DOHH2 (cell line): ENCODE measurements around the gene USP28.

Experiments used
- H3F3A ChIP-seq: fragments of 200-600 bp; sonication (generic), shearing (Covaris generic); 2 replicates; pipeline ENCODE4 v1.6.0; 2016; ENCODE audit warnings: antibody characterized with exemption, mild to moderate bottlenecking; ENCODE audit not compliant: control insufficient read depth, insufficient read depth
- H3K27ac ChIP-seq: fragments of 200-600 bp; sonication (generic); 2 replicates; pipeline ENCODE4 v1.5.1; 2014; ENCODE audit warnings: low read depth, mild to moderate bottlenecking, low read length, moderate library complexity
- H3K27me3 ChIP-seq: fragments of 200-600 bp; sonication (generic); 2 replicates; pipeline ENCODE4 v1.6.1; 2014; ENCODE audit warnings: mild to moderate bottlenecking, low read length, mixed read lengths; ENCODE audit not compliant: control insufficient read depth
- H3K36me3 ChIP-seq: fragments of 200-600 bp; sonication (generic); 2 replicates; pipeline ENCODE4 v1.6.1; 2014; ENCODE audit warnings: mild to moderate bottlenecking, low read length, moderate library complexity, mixed read lengths; ENCODE audit not compliant: control insufficient read depth
- H3K4me1 ChIP-seq: fragments of 200-600 bp; sonication (generic); 2 replicates; pipeline ENCODE4 v1.6.1; 2014; ENCODE audit warnings: mild to moderate bottlenecking, low read length, mixed read lengths; ENCODE audit not compliant: control insufficient read depth
- H3K4me2 ChIP-seq: fragments of 200-600 bp; sonication (generic); 2 replicates; pipeline ENCODE4 v1.6.0; 2014; ENCODE audit warnings: mild to moderate bottlenecking, low read length, moderate library complexity
- H3K4me3 ChIP-seq: fragments of 200-600 bp; sonication (generic); 2 replicates; pipeline ENCODE4 v1.5.1; 2014; ENCODE audit warnings: mild to moderate bottlenecking, low read length, mixed read lengths
- H3K79me2 ChIP-seq: fragments of 200-600 bp; sonication (generic); 2 replicates; pipeline ENCODE4 v1.6.1; 2014; ENCODE audit warnings: mild to moderate bottlenecking, low read length, mixed read lengths; ENCODE audit not compliant: control insufficient read depth
- H3K9me2 ChIP-seq: fragments of 200-600 bp; sonication (generic); replicated peaks from 2 replicates; pipeline ENCODE4 v1.6.1; 2014; ENCODE audit warnings: mild to moderate bottlenecking, low read length, mixed read lengths; ENCODE audit not compliant: control insufficient read depth
- H3K9me3 ChIP-seq: fragments of 200-600 bp; sonication (generic); 2 replicates; pipeline ENCODE4 v1.6.1; 2014; ENCODE audit warnings: antibody characterized with exemption, low read length, mixed read lengths; ENCODE audit not compliant: control insufficient read depth, insufficient read depth
- H4K20me1 ChIP-seq: fragments of 200-600 bp; sonication (generic); 2 replicates; pipeline ENCODE4 v1.6.0; 2014; ENCODE audit warnings: low read depth, mild to moderate bottlenecking, antibody characterized with exemption, low read length, moderate library complexity; ENCODE audit not compliant: control insufficient read depth, insufficient read depth
- EZH2phosphoT487 ChIP-seq: fragments of 200-600 bp; sonication (generic); IDR thresholded peaks from 2 replicates; pipeline ENCODE4 v1.6.1; 2017; ENCODE audit warnings: borderline replicate concordance, mild to moderate bottlenecking, antibody characterized with exemption, low read length, moderate library complexity, mixed read lengths
- TF ChIP-seq, protein P1 (sequence below): fragments of 200-600 bp; sonication (generic); IDR thresholded peaks from one replicate; pipeline ENCODE4 v1.5.1; 2014; ENCODE audit warnings: antibody characterized with exemption, mild to moderate bottlenecking, low read depth, low read length; ENCODE audit not compliant: poor library complexity, severe bottlenecking

Gene USP28

DNA sequence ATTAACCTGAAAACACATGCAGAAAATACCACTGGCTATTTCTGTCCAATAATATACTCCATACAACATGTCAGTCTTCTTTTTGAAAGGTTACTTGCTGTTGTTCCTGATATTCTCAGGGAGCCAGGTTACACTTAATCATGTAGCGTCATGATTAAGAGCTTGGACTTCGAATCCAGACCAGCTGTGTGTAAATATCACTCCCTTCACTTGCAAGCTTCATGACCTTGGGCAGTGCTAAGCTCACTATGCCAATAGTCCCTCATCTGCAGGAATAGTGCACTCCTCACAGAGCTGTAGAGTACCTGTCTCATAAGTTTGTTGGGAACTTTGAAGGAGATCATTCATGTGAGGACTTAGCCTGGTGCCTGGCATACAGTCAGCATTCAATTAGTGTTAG lies 31.1 kb upstream of the USP28 start:
- no peak overlapping the region for H3K4me2 ChIP-seq
- H3F3A ChIP-seq, result no peaks in the 10 kb centered on the region
- H3K36me3 ChIP-seq, result no peaks in the 10 kb centered on the region
- no peaks in the 10 kb centered on the region for H3K79me2 ChIP-seq
- H4K20me1 ChIP-seq, result no peaks in the 10 kb centered on the region
- H3K4me3 ChIP-seq, result no peak overlapping the region
- H3K4me1 ChIP-seq, result peaks cover 26% of the 10 kb centered on the region
- peaks cover 42% of the 10 kb centered on the region for H3K27me3 ChIP-seq
- no peak overlapping the region for H3K27ac ChIP-seq
- no peaks in the 10 kb centered on the region for H3K9me3 ChIP-seq
- TF ChIP-seq EZH2phosphoT487, result no peak
- TF ChIP-seq, protein P1, sequence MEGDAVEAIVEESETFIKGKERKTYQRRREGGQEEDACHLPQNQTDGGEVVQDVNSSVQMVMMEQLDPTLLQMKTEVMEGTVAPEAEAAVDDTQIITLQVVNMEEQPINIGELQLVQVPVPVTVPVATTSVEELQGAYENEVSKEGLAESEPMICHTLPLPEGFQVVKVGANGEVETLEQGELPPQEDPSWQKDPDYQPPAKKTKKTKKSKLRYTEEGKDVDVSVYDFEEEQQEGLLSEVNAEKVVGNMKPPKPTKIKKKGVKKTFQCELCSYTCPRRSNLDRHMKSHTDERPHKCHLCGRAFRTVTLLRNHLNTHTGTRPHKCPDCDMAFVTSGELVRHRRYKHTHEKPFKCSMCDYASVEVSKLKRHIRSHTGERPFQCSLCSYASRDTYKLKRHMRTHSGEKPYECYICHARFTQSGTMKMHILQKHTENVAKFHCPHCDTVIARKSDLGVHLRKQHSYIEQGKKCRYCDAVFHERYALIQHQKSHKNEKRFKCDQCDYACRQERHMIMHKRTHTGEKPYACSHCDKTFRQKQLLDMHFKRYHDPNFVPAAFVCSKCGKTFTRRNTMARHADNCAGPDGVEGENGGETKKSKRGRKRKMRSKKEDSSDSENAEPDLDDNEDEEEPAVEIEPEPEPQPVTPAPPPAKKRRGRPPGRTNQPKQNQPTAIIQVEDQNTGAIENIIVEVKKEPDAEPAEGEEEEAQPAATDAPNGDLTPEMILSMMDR, result no peak
- H3K9me2 ChIP-seq, result no peaks in the 10 kb centered on the region

DNA sequence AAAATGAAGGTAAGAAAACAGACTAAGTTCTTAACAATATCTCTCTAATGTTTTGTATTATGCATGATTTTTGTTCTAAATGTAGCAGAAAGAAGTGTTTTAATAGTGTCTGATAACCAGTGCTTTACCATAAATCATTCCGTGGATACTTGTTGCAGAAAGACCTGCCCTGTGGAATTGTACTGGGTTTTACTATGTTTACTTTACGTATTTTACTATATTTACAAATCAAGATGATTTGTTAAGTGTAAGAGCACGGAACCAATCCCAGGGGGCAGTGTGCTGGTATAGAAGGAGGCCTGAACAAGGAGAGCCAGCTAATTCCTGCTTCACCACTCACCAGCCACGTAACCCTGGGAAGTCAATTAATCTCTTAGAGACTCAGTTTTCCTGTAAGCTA lies 30.7 kb upstream of the USP28 start:
- peaks cover 26% of the 10 kb centered on the region for H3K4me1 ChIP-seq
- H3K9me2 ChIP-seq, result no peaks in the 10 kb centered on the region
- H4K20me1 ChIP-seq, result no peaks in the 10 kb centered on the region
- H3F3A ChIP-seq, result no peaks in the 10 kb centered on the region
- H3K27ac ChIP-seq, result no peak overlapping the region
- no peak overlapping the region for H3K4me3 ChIP-seq
- H3K36me3 ChIP-seq, result no peaks in the 10 kb centered on the region
- H3K9me3 ChIP-seq, result no peaks in the 10 kb centered on the region
- TF ChIP-seq, protein P1, result peak; percentile 24
- TF ChIP-seq EZH2phosphoT487, result no peak
- H3K27me3 ChIP-seq, result peaks cover 42% of the 10 kb centered on the region
- no peak overlapping the region for H3K4me2 ChIP-seq
- no peaks in the 10 kb centered on the region for H3K79me2 ChIP-seq

DNA sequence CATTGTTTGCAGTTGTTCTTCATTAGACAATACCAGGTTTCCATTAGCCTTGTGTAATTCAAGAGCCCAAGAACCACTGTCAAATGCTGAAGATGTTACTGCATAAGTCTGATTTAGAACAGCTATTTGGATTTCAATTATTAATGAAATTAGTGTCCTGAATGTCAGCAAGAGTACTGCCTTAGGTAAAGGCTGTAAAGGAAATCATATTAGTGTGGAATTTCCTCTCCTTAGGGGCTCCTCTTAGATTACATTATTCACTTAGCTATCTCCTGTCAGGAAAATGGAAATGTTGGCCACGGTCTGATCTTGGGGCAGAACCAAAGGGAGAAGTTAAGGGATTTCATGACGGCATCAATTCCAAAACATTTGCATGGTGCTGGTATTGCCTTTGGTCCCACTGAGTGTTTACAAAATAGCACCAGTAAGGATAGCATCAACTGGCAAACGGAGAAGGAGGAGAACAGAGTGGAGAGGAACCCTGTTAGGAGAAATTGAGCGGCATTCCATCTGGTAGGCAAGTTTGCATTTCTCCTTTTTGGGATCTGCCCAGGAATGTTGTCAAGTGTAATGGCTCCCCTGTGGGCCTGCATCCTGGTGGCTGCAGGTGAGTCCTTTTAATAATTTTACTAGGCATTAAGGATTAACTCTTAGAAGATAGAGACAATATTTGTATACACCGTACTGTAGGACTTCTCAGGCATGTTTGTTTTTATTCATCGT lies 29.2 kb upstream of the USP28 start, which contains the start of gene HTR3B:
Gene HTR3B (plus strand): TSS at position 418 of the 723 bp plus-strand sequence. CDS start 138 bp downstream, at position 556.
- TF ChIP-seq EZH2phosphoT487, result no peak
- TF ChIP-seq, protein P1, result no peak
- H3K9me2 ChIP-seq, result no peaks in the 10 kb centered on the region
- peaks cover 26% of the 10 kb centered on the region for H3K4me1 ChIP-seq
- H3K9me3 ChIP-seq, result no peaks in the 10 kb centered on the region
- H3K27ac ChIP-seq, result no peak within 1 kb of the TSS
- H3K79me2 ChIP-seq, result no peaks in the 10 kb centered on the region
- H3K4me3 ChIP-seq, result no peak within 1 kb of the TSS
- no peaks in the 10 kb centered on the region for H4K20me1 ChIP-seq
- H3F3A ChIP-seq, result no peaks in the 10 kb centered on the region
- no peak within 1 kb of the TSS for H3K4me2 ChIP-seq
- no peaks in the 10 kb centered on the region for H3K36me3 ChIP-seq
- peaks cover 39% of the 10 kb centered on the region for H3K27me3 ChIP-seq
